ENCODE data around the gene AOAH. TPM values are rescaled to one million over a fixed set of nuclear protein-coding genes. Genes with fewer than 3 reads are reported as not detected.
"Not testable (repeated sequence)": the region's sequence is repeated elsewhere in the genome, so short reads cannot be mapped to it uniquely, and the experiment has no call there.

The AOAH gene
- total RNA-seq, 1 donor from 2014 or later: 2.4 TPM

DNA sequence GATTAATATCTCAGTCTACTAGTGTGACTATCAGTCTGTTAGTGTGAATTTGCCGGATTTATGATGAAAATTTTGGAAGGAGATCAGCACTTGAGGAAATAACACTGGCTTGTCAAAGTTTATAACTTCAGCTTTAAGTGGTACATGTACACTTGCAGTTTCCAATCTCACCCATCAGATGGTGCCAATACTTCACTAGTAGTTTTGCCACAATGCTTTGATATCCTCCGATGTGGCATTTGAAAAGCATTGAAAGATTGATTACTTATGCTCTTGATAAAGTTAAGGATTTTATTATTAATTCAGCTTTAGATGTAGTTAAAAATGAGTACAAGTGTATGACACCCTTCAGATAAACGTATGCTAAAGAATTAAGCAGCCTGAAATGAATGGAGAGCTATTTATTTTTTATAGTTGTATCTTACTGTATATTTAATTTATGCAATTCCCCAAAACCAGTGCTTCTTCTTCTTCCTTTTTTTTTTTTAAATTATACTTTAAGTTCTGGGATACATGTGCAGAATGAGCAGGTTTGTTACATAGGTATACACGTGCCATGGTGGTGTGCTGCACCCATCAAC, 236.4 kb downstream of the AOAH start:
- CTCF ChIA-PET: interaction anchor here (0.6 to 5.7 kb wide), 18 partner anchors 9 to 866 kb away, joined by 3 to 86 read pairs (median 4); no protein-coding TSS in a partner anchor
- TF ChIP-seq CTCF (IDR thresholded peaks at IDR 0.05): no peak
- Mint-ChIP-seq H3K36me3 (ENCODE audit: low read depth) (no peaks in the 10 kb centered on the region), H3K4me1 (no peaks in the 10 kb centered on the region), H3K27ac (no peak overlapping the region), H3K9me3 (no peaks in the 10 kb centered on the region), H3K4me3 (no peak overlapping the region), H3K27me3 (peaks cover 8% of the 10 kb centered on the region)
- ATAC-seq (ENCODE audit: low read depth) (no peak), DNase-seq (no peak)
- POLR2A ChIA-PET: interaction anchor here (1.6 kb wide), 1 partner anchor 694 kb away, joined by 13 read pairs; no protein-coding TSS in a partner anchor
- intact Hi-C loops (cut with micrococcal nuclease): loop anchor here (1.0 to 10.0 kb wide), 6 partner anchors 183 to 1017 kb away; no protein-coding TSS in a partner anchor

DNA sequence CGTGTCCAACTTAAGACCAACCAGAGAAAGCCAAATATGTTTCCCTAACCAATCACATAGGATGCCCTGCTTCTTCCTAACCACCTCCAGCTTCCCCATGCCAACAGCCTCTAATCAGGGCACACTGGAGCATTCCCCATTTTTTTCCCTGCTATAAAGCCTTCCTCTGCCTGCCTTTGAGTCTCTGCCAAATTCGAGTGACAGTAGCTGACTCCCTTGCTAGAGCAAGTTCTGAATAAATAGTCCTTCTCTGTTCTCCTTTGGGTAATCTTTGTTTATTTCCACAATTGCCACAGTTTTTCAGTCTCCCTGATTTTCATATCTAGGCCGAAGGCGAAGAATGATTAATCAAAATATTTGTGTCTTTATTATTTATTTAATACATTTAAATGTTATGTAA, 238.0 kb downstream of the AOAH start:
- Mint-ChIP-seq H3K27ac (no peak overlapping the region), H3K4me3 (no peak overlapping the region), H3K36me3 (ENCODE audit: low read depth) (no peaks in the 10 kb centered on the region), H3K4me1 (no peaks in the 10 kb centered on the region), H3K27me3 (peaks cover 11% of the 10 kb centered on the region), H3K9me3 (no peaks in the 10 kb centered on the region)
- TF ChIP-seq CTCF (IDR thresholded peaks at IDR 0.05): no peak
- no peak for DNase-seq
- ChIA-PET CTCF (interaction anchor here (5.7 kb wide), 1 partner anchor 696 kb away, joined by 86 read pairs; no protein-coding TSS in a partner anchor), POLR2A (no interaction called here)
- intact Hi-C loops (cut with micrococcal nuclease): loop anchor here (5.0 to 10.0 kb wide), 2 partner anchors 301 to 1018 kb away; no protein-coding TSS in a partner anchor
- ATAC-seq (ENCODE audit: low read depth): no peak

DNA sequence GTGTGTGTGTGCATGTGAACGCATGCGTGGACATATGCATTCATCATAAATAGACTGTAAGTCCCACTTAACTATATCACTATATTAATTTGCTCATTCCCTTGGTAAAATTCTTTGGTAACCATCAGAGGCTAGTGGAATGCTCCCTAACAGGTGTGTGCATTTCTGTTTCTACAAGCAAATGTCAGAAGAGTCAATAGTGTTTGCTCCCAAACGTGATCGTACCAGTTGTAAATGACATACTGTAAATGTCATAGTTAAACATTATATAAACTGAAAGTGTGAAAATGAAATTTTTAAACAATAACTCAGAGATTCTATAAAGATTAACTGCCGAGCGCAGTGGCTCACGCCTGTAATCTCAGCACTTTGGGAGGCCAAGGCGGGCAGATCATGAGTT, 240.0 kb downstream of the AOAH start:
- TF ChIP-seq CTCF (IDR thresholded peaks at IDR 0.05): no peak
- ATAC-seq (ENCODE audit: low read depth) (no peak), DNase-seq (no peak)
- ChIA-PET CTCF (no interaction called here), POLR2A (no interaction called here)
- Mint-ChIP-seq H3K9me3 (peaks cover 14% of the 10 kb centered on the region), H3K4me1 (no peaks in the 10 kb centered on the region), H3K36me3 (ENCODE audit: low read depth) (no peaks in the 10 kb centered on the region), H3K27me3 (peaks cover 11% of the 10 kb centered on the region), H3K27ac (no peak overlapping the region), H3K4me3 (no peak overlapping the region)
- intact Hi-C loops (cut with micrococcal nuclease): loop anchor here (10.0 kb wide), 1 partner anchor 1021 kb away; no protein-coding TSS in a partner anchor

DNA sequence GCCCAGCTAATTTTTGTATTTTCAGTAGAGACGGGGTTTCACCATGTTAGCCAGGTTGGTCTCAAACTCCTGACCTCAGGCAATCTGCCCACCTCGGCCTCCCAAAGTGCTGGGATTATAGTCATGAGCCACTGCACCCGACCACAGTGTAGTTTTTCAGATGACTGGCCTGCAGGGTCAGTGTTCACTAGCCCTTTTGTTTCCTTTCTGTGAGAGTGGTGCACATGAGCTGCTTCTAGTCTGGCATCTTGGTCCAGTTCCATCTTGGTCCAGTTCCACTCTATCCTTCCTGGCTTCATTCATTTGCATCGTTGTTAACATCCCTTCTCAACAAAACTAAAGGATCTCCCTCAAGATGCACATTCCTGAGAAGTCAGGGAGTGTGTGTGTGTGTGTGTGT, 240.4 kb downstream of the AOAH start:
- CTCF ChIA-PET; H3K27ac Mint-ChIP-seq; H3K4me3 Mint-ChIP-seq; H3K36me3 Mint-ChIP-seq (ENCODE audit: low read depth); ATAC-seq (ENCODE audit: low read depth); POLR2A ChIA-PET; H3K4me1 Mint-ChIP-seq; DNase-seq: not testable (repeated sequence)
- Mint-ChIP-seq H3K9me3 (peaks cover 17% of the 10 kb centered on the region), H3K27me3 (peaks cover 11% of the 10 kb centered on the region)
- intact Hi-C loops (cut with micrococcal nuclease): loop anchor here (10.0 kb wide), 1 partner anchor 1021 kb away; no protein-coding TSS in a partner anchor

DNA sequence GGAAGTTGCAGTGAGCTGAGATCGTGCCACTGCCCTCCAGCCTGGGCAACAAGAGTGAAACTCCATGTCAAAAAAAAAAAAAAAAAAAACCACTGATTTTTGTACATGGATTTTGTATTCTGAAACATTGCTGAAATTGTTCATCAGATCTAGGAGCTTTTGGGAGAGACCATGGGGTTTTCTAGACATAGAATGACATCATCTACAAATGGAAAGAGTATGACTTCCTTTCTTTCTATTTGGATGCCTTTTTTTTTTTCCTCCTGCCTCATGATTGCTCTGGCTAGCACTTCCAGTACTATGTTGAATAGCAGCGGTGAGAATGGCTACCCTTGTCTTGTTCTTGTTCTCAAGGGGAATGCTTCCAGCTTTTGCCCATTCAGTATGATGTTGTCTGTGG, 245.5 kb downstream of the AOAH start:
- TF ChIP-seq CTCF (IDR thresholded peaks at IDR 0.05): no peak

More for the DNA sequence above, 245.5 kb downstream of the AOAH start:
- ChIA-PET CTCF (no interaction called here), POLR2A (interaction anchor here (0.6 kb wide), 1 partner anchor 714 kb away, joined by 4 read pairs; no protein-coding TSS in a partner anchor)
- Mint-ChIP-seq H3K36me3 (ENCODE audit: low read depth) (no peaks in the 10 kb centered on the region), H3K27ac (no peak overlapping the region), H3K4me3 (no peak overlapping the region), H3K27me3 (peaks cover 3% of the 10 kb centered on the region), H3K9me3 (peaks cover 20% of the 10 kb centered on the region), H3K4me1 (no peaks in the 10 kb centered on the region)
- DNase-seq (no peak), ATAC-seq (ENCODE audit: low read depth) (no peak)
- intact Hi-C loops (cut with micrococcal nuclease): loop anchor here (10.0 kb wide), 1 partner anchor 1356 kb away; no protein-coding TSS in a partner anchor

Measured in activated B cell treated with CpG ODN at 0.5 μM for 24 hours (primary cell).